Upper lobe of right lung (tissue), 1 donor: ENCODE results near the gene TAAR1. TPM values are rescaled to one million over a fixed set of nuclear protein-coding genes. Genes with fewer than 3 reads are reported as not detected.
A peak's percentile ranks its signal among the peaks of the same experiment; 100 is the strongest.

ENCODE experiments used
- ATAC-seq: fragments of 200-7000 bp; cut with Tn5 transposase; one replicate; pipeline ENCODE4 v1.9.1; 2020; ENCODE audit warnings: mild to moderate bottlenecking, moderate library complexity
- DNase-seq: peaks from one replicate; pipeline ENCODE4 v3.0.0-alpha.2; 2020
- H3K27ac ChIP-seq: fragments of 200-600 bp; one replicate; pipeline ENCODE4 v1.8.0; 2022
- H3K27me3 ChIP-seq: fragments of 200-600 bp; one replicate; pipeline ENCODE4 v1.8.0; 2022; ENCODE audit warnings: mild to moderate bottlenecking
- H3K36me3 ChIP-seq: fragments of 200-600 bp; one replicate; pipeline ENCODE4 v1.8.0; 2022
- H3K4me1 ChIP-seq: fragments of 200-600 bp; one replicate; pipeline ENCODE4 v1.8.0; 2022
- H3K4me3 ChIP-seq: fragments of 200-600 bp; one replicate; pipeline ENCODE4 v1.8.0; 2022; ENCODE audit warnings: mild to moderate bottlenecking
- H3K9me3 ChIP-seq: fragments of 200-600 bp; one replicate; pipeline ENCODE4 v1.8.0; 2022
- CTCF ChIP-seq: fragments of 200-600 bp; IDR thresholded peaks from one replicate; pipeline ENCODE4 v1.8.0; 2022; ENCODE audit warnings: antibody characterized with exemption
- intact Hi-C: fragments of 100-400 bp; cut with DNase I; formaldehyde crosslinking; loops from one replicate; pipeline ENCODE4 v1.11.0; 2022
- total RNA-seq: library from RNA; stranded (reverse); fragmentation: NEBNext Ultra II Directional; extraction: Animal tissue kit (Norgen Biotek cat#: 25700); gene quantifications from one replicate; pipeline ENCODE4 v1.2.1, GENCODE V29; 2021
- donor health status: DM: no; HTN: yes; CAD: no; lungs with severe emphysema.

Gene TAAR1
- total RNA-seq, 1 donor from 2014 or later, result not detected

DNA sequence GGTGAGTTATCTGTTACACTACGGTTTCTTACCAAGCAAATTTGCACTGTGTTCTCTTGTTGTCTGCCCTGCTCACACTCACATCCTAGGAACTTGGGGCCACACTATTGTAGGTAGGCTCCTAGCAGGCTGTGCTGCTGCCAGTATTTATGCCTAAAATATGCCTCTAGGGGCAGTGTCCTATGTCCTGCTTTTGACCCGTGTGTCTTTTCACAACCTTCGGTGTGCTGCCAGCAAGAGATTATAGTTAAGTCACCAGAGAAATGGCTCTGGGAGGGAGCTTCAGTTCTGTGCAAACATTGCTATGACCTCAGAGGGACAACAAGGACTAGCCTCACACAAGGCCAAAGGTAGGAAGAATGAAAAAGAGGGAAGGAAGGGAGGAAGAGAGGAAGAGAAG is 60.5 kb downstream of the TAAR1 start:
- Histone ChIP-seq H3K9me3 (no peaks in the 10 kb centered on the region), H3K27me3 (peaks cover 9% of the 10 kb centered on the region), H3K36me3 (no peaks in the 10 kb centered on the region), H3K4me1 (no peaks in the 10 kb centered on the region), H3K27ac (no peak overlapping the region), H3K4me3 (no peak overlapping the region)
- intact Hi-C loops, result no loop called here
- DNase-seq (no peak), ATAC-seq (peak; percentile 58)
- TF ChIP-seq CTCF, result peak; percentile 17

DNA sequence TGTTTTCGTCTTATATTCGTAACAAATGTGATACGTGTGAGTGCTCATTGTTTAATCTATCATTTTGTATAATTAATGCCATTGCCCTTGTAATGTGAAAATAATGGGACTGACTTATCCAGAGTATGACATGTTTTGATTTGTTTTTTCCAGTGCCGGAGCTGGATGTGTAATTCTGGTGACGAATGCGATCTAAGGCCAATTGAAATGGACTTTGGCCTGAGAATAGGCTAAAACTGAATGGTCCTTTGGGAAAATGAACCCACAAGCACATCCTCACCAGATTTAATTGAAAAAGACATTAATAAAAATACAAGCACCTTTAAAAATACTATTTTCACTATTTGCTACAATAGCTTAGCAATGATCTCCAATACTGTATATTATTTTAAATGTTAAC is 62.8 kb downstream of the TAAR1 start:
- intact Hi-C loops, result no loop called here
- DNase-seq (no peak), ATAC-seq (no peak)
- Histone ChIP-seq H3K4me3 (no peak overlapping the region), H3K4me1 (no peaks in the 10 kb centered on the region), H3K27me3 (peaks cover 9% of the 10 kb centered on the region), H3K9me3 (no peaks in the 10 kb centered on the region), H3K36me3 (no peaks in the 10 kb centered on the region), H3K27ac (no peak overlapping the region)
- no peak for TF ChIP-seq CTCF

Other genes with a start within 250 kb of the TAAR1 start
- 89.1 TPM for gene STX7, start 146.1 kb downstream of the TAAR1 start, total RNA-seq
- not detected for gene TAAR9, start 120.9 kb downstream of the TAAR1 start, total RNA-seq
- gene TAAR8, start 106.5 kb downstream of the TAAR1 start, total RNA-seq, result not detected
- not detected for gene TAAR6, start 88.9 kb downstream of the TAAR1 start, total RNA-seq
- gene TAAR5, start 69.4 kb downstream of the TAAR1 start, total RNA-seq, result not detected
- not detected for gene TAAR2, start 34.9 kb downstream of the TAAR1 start, total RNA-seq
- gene VNN1, start 54.9 kb upstream of the TAAR1 start, total RNA-seq, result 10.1 TPM
- 14.0 TPM for gene VNN2, start 98.7 kb upstream of the TAAR1 start, total RNA-seq
- gene SLC18B1, start 139.5 kb upstream of the TAAR1 start, total RNA-seq, result 8.9 TPM
- gene RPS12, start 155.4 kb upstream of the TAAR1 start, total RNA-seq, result 966 TPM